C4-2B (cell line): ENCODE results near the gene SERHL2.

Experiments used
- CTCF ChIP-seq: fragments of 450-650 bp; conservative IDR thresholded peaks from 2 replicates; pipeline ENCODE4 v1.5.1; 2017; ENCODE audit warnings: mild to moderate bottlenecking
- ZFX ChIP-seq: fragments of 450-650 bp; IDR thresholded peaks from 2 replicates; pipeline ENCODE4 v1.6.1; 2017

GRCh38 chr22:42620084-42620483 lies 66.3 kb downstream of the SERHL2 start:
- TF ChIP-seq CTCF: no peak
- TF ChIP-seq ZFX: no peak
